Activated B cell treated with CpG ODN at 0.5 μM for 24 hours (primary cell): Measurements from ENCODE around the gene SELL. TPM values are rescaled to one million over a fixed set of nuclear protein-coding genes. Genes with fewer than 3 reads are reported as not detected.
A peak's percentile ranks its signal among the peaks of the same experiment; 100 is the strongest.

Experiments used
- ATAC-seq: fragments of 200-7000 bp; cut with Tn5 transposase; one replicate; pipeline ENCODE4 v1.10.0; 2021; ENCODE audit warnings: low read depth, mild to moderate bottlenecking, moderate library complexity
- CTCF ChIA-PET: fragments of 350-600 bp; sonication (Branson Sonifier 250); formaldehyde crosslinking; loops from one replicate; lab custom pipeline; 2021; ENCODE audit warnings: antibody characterized with exemption; lab: Charles Lee
- POLR2A ChIA-PET: fragments of 350-600 bp; sonication (Branson Sonifier 250); formaldehyde crosslinking; loops from one replicate; lab custom pipeline; 2021; ENCODE audit warnings: antibody characterized with exemption; lab: Charles Lee
- DNase-seq: peaks from one replicate; pipeline ENCODE4 v3.0.0; 2022
- H3K27ac Mint-ChIP-seq: one replicate; pipeline ENCODE4 v1.8.0; 2020; ENCODE audit warnings: mixed read lengths
- H3K27me3 Mint-ChIP-seq: one replicate; pipeline ENCODE4 v1.8.0; 2021; ENCODE audit warnings: mixed read lengths
- H3K36me3 Mint-ChIP-seq: one replicate; pipeline ENCODE4 v1.8.0; 2021; ENCODE audit warnings: low read depth, mixed read lengths
- H3K4me1 Mint-ChIP-seq: one replicate; pipeline ENCODE4 v1.8.0; 2021; ENCODE audit warnings: mixed read lengths
- H3K4me3 Mint-ChIP-seq: one replicate; pipeline ENCODE4 v1.8.0; 2020; ENCODE audit warnings: mild to moderate bottlenecking, mixed read lengths
- H3K9me3 Mint-ChIP-seq: one replicate; pipeline ENCODE4 v1.8.0; 2020; ENCODE audit warnings: mixed read lengths
- CTCF ChIP-seq: fragments of 200-600 bp; IDR thresholded peaks from one replicate; pipeline ENCODE4 v1.8.0; 2022; ENCODE audit warnings: antibody characterized with exemption, mild to moderate bottlenecking
- intact Hi-C: fragments of 100-400 bp; cut with micrococcal nuclease; formaldehyde crosslinking; loops from one replicate; pipeline ENCODE4 v1.15.1; 2024
- total RNA-seq: library from RNA; stranded (reverse); gene quantifications from 2 replicates; pipeline ENCODE4 v1.2.3, GENCODE V29; 2022

SELL gene
- total RNA-seq, 1 donor from 2014 or later, result 156 TPM

GRCh38 chr1:169707912-169708604 is 3.4 kb downstream of the SELL start:
- intact Hi-C loops, result loop anchor here (1.0 to 10.0 kb wide), 3 partner anchors 9 to 1773 kb away; partner anchors contain the start of genes DCAF6, MPC2 and SFT2D2
- Mint-ChIP-seq H3K4me1 (peaks cover 78% of the 10 kb centered on the region), H3K9me3 (no peaks in the 10 kb centered on the region), H3K4me3 (peak overlapping the region; percentile 90), H3K27me3 (no peaks in the 10 kb centered on the region), H3K36me3 (peaks cover 55% of the 10 kb centered on the region), H3K27ac (peak overlapping the region; percentile 97)
- ATAC-seq (peak; percentile 7), DNase-seq (no peak)
- no peak for TF ChIP-seq CTCF
- ChIA-PET CTCF (interaction anchor here (1.2 to 7.1 kb wide), 5 partner anchors 9 to 105 kb away, joined by 4 to 118 read pairs (median 9); no protein-coding TSS in a partner anchor), POLR2A (interaction anchor here (1.6 to 6.5 kb wide), 6 partner anchors 8 to 185 kb away, joined by 3 to 57 read pairs (median 27); no protein-coding TSS in a partner anchor)

GRCh38 chr1:169704797-169705196 is 6.6 kb downstream of the SELL start:
- H3K36me3 Mint-ChIP-seq, result peaks cover 82% of the 10 kb centered on the region
- intact Hi-C loops, result loop anchor here (5.0 to 10.0 kb wide), 2 partner anchors 1477 to 1770 kb away; partner anchors contain the start of genes DCAF6, MPC2 and SFT2D2

GRCh38 chr1:169701261-169702005 is 10.0 kb downstream of the SELL start:
- no peak for TF ChIP-seq CTCF
- intact Hi-C loops, result loop anchor here (1.0 to 10.0 kb wide), 2 partner anchors 10 to 1767 kb away; partner anchors contain the start of genes DCAF6, MPC2 and SELL
- CTCF ChIA-PET, result interaction anchor here (0.9 to 4.6 kb wide), 6 partner anchors 8 to 99 kb away, joined by 3 to 39 read pairs (median 10); no protein-coding TSS in a partner anchor
- ATAC-seq (peak; percentile 26), DNase-seq (no peak)
- POLR2A ChIA-PET, result interaction anchor here (0.5 to 4.0 kb wide), 9 partner anchors 7 to 114 kb away, joined by 3 to 38 read pairs (median 6); no protein-coding TSS in a partner anchor
- Mint-ChIP-seq H3K4me1 (peaks cover 97% of the 10 kb centered on the region), H3K4me3 (peak overlapping the region; percentile 75), H3K27ac (peak overlapping the region; percentile 90), H3K9me3 (no peaks in the 10 kb centered on the region), H3K36me3 (peaks cover 85% of the 10 kb centered on the region), H3K27me3 (no peaks in the 10 kb centered on the region)

More at GRCh38 chr1:169704797-169705196, 6.6 kb downstream of the SELL start:
- ChIA-PET POLR2A (interaction anchor here (1.4 to 4.9 kb wide), 3 partner anchors 9 to 189 kb away, joined by 3 to 57 read pairs (median 9); partner anchors contain the start of gene SCYL3), CTCF (interaction anchor here (3.7 to 7.1 kb wide), 2 partner anchors 8 to 102 kb away, joined by 17 to 118 read pairs; no protein-coding TSS in a partner anchor)
- no peak for ATAC-seq
- H3K4me1 Mint-ChIP-seq, result peaks cover 90% of the 10 kb centered on the region
- H3K27ac Mint-ChIP-seq, result peak overlapping the region; percentile 90
- H3K27me3 Mint-ChIP-seq, result no peaks in the 10 kb centered on the region
- no peak overlapping the region for H3K4me3 Mint-ChIP-seq
- no peak for TF ChIP-seq CTCF
- H3K9me3 Mint-ChIP-seq, result no peaks in the 10 kb centered on the region
- no peak for DNase-seq

GRCh38 chr1:169699707-169700106 is 11.7 kb downstream of the SELL start:
- ChIA-PET CTCF (interaction anchor here (1.2 to 4.6 kb wide), 4 partner anchors 9 to 98 kb away, joined by 6 to 39 read pairs (median 14); partner anchors contain the start of gene SELL), POLR2A (interaction anchor here (0.7 to 4.0 kb wide), 5 partner anchors 9 to 98 kb away, joined by 3 to 34 read pairs (median 6); no protein-coding TSS in a partner anchor)
- H3K4me1 Mint-ChIP-seq, result peaks cover 96% of the 10 kb centered on the region

More at GRCh38 chr1:169699707-169700106, 11.7 kb downstream of the SELL start:
- Mint-ChIP-seq H3K36me3 (peaks cover 82% of the 10 kb centered on the region), H3K4me3 (no peak overlapping the region), H3K27me3 (no peaks in the 10 kb centered on the region), H3K9me3 (no peaks in the 10 kb centered on the region), H3K27ac (peak overlapping the region; percentile 90)
- ATAC-seq (no peak), DNase-seq (no peak)
- TF ChIP-seq CTCF, result no peak
- intact Hi-C loops, result loop anchor here (1.0 to 10.0 kb wide), 6 partner anchors 9 to 1985 kb away; partner anchors contain the start of genes BLZF1, DCAF6, MPC2 and NME7
